22Rv1 (cell line): Measurements from ENCODE around the gene GFPT1.

ENCODE experiments used
- H3K27ac ChIP-seq: fragments of 450-650 bp; 2 replicates; pipeline ENCODE4 v1.5.1; 2017
- ZFX ChIP-seq: fragments of 450-650 bp; IDR thresholded peaks from 2 replicates; pipeline ENCODE4 v1.6.1; 2017; ENCODE audit warnings: antibody characterized with exemption, borderline replicate concordance
- TF ChIP-seq, protein P1 (sequence below): fragments of 450-650 bp; IDR thresholded peaks from 2 replicates; pipeline ENCODE4 v1.5.1; 2017; ENCODE audit warnings: mild to moderate bottlenecking

Gene GFPT1

GRCh38 chr2:69308338-69308737 lies 78.7 kb downstream of the GFPT1 start:
- H3K27ac ChIP-seq = no peak overlapping the region
- TF ChIP-seq, protein P1, sequence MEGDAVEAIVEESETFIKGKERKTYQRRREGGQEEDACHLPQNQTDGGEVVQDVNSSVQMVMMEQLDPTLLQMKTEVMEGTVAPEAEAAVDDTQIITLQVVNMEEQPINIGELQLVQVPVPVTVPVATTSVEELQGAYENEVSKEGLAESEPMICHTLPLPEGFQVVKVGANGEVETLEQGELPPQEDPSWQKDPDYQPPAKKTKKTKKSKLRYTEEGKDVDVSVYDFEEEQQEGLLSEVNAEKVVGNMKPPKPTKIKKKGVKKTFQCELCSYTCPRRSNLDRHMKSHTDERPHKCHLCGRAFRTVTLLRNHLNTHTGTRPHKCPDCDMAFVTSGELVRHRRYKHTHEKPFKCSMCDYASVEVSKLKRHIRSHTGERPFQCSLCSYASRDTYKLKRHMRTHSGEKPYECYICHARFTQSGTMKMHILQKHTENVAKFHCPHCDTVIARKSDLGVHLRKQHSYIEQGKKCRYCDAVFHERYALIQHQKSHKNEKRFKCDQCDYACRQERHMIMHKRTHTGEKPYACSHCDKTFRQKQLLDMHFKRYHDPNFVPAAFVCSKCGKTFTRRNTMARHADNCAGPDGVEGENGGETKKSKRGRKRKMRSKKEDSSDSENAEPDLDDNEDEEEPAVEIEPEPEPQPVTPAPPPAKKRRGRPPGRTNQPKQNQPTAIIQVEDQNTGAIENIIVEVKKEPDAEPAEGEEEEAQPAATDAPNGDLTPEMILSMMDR = no peak
- TF ChIP-seq ZFX = no peak

DNA sequence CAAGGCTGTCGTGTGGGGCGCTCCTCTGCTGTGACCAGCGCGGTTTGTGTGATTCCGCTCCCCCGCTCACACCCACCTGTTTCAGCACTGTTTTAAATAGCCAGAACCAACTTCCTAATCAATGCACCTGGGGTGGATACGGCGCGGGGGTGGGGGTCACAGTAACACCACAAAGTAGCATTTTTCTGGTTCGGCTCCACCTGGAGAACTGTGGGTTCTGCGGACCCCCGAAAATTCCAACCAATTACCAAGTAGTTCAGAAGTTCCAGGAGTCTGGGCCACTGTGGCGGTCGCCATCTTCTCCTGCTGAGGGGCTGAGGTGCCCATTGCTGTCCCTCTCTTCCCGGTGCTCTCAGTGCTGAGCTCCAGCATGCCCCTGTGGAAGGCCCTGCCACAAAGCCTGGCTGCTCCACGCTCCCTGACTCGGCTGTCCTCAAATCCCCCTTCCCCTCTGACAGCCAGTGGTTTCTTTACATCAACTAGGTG lies 79.4 kb downstream of the GFPT1 start:
- no peak overlapping the region for H3K27ac ChIP-seq
- TF ChIP-seq, protein P1 = peak; percentile 24
- TF ChIP-seq ZFX = no peak

DNA sequence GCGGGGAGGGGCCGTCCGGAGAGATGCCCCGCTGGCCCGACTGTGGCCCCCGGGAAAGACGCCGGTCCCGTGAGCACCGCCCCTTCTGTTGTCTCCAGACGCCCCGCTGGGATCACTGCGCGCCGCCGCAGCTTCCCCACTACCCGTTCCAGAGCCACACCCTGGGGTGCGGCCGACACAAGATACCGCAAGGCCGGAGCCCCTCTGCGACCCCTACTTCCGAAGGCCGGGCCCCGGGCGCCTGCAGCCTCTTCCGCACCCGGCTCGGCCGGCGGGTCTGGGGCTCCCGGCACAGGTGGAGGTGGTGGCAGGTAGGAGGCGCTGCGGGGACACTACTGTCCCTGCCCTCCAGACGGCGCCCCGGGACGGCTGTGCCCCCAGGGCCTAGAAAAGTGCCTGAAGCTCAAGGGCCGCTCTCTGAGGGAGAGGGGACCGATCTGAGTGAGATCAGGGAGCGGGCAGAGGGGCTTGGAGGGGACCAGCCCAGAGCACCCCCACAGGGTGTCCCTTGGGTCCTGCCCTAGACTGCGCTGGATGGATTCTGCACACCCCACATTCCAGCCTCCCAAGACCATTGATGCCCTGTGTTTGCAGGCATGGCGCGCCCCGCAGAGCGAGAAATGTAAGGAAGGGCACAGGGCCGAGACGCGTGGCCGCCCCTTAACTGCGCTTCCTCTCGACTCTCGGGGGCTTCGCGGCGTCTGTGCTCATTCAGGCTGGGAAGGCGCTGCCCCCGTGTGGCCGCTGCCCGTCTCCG lies 80.0 kb downstream of the GFPT1 start:
- TF ChIP-seq, protein P1 = peak; percentile 91
- TF ChIP-seq ZFX = no peak
- no peak overlapping the region for H3K27ac ChIP-seq

DNA sequence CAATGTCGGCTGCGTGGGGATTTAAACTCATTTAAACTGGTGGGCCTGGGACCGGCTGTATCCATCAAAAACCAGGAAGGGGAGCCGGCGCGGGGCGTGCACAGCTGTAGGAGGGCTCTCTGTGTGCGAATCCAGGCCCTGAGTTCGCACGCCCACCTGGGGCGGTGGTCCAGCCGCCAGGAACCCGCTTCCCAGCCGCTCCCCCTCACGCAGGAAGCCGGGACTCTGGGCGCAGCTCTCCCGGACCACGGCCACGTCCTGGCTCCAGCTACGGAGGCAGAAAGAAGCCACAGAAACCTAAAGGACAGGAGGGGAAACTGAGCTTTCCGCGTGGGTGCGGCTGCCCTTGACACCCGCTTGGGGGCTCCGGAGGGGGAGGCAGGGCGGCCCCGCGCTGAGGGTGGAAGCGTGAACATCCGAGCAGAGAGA lies 80.6 kb downstream of the GFPT1 start:
- no peak overlapping the region for H3K27ac ChIP-seq
- TF ChIP-seq ZFX = no peak
- TF ChIP-seq, protein P1 = no peak

GRCh38 chr2:69305712-69306392 lies 81.2 kb downstream of the GFPT1 start:
- no peak overlapping the region for H3K27ac ChIP-seq
- TF ChIP-seq ZFX = no peak
- TF ChIP-seq, protein P1 = no peak

DNA sequence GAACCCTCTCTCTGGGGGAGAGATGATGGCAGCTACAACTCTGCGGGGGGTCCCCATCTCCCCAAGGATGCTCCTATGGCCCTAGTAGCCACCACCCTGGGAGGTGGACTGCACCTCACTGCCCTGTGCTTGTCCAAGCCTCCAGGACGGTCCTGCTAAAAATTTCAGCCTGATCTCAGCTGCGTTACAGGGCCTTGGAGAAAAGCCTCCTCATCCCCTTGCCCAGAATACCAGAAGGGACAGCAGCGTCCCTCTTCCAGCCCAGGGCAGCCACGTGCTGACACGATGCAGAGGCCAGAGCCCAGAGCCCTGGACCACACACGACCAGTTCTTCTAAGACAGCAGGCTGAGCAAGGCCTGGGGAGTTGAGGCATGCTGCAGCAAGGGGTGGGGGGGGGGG lies 81.9 kb downstream of the GFPT1 start:
- TF ChIP-seq ZFX = no peak
- TF ChIP-seq, protein P1 = no peak

GRCh38 chr2:69304656-69305055 lies 82.4 kb downstream of the GFPT1 start:
- TF ChIP-seq ZFX = no peak
- TF ChIP-seq, protein P1 = no peak
- no peak overlapping the region for H3K27ac ChIP-seq

More for the DNA sequence above, 81.9 kb downstream of the GFPT1 start:
- H3K27ac ChIP-seq = no peak overlapping the region
